Neural progenitor cell (in vitro differentiated cells): ENCODE results near the gene SPATA33. TPM values are rescaled to one million over a fixed set of nuclear protein-coding genes. Genes with fewer than 3 reads are reported as not detected.

Experiments
- DNase-seq: peaks from one replicate; pipeline ENCODE4 v3.0.0-alpha.2; 2016; ENCODE audit warnings: low spot score
- H2AFZ ChIP-seq: fragments of 200-600 bp; sonication (generic); replicated peaks from 2 replicates; pipeline ENCODE4 v1.6.1; 2016; ENCODE audit warnings: antibody characterized with exemption
- H3F3A ChIP-seq: fragments of 200-600 bp; sonication (generic); 2 replicates; pipeline ENCODE4 v1.6.1; 2016; ENCODE audit warnings: antibody characterized with exemption, low read depth
- H3K27ac ChIP-seq: fragments of 200-600 bp; sonication (generic); 2 replicates; pipeline ENCODE4 v1.5.1; 2016; ENCODE audit warnings: mild to moderate bottlenecking
- H3K27me3 ChIP-seq: fragments of 200-600 bp; sonication (generic); 2 replicates; pipeline ENCODE4 v1.6.1; 2016; ENCODE audit warnings: mild to moderate bottlenecking, moderate library complexity
- H3K36me3 ChIP-seq: fragments of 200-600 bp; sonication (generic); 2 replicates; pipeline ENCODE4 v1.5.1; 2016
- H3K4me1 ChIP-seq: fragments of 200-600 bp; sonication (generic); 2 replicates; pipeline ENCODE4 v1.6.1; 2016; ENCODE audit warnings: mixed run types
- H3K4me2 ChIP-seq: fragments of 200-600 bp; sonication (generic); 2 replicates; pipeline ENCODE4 v1.6.1; 2016
- H3K4me3 ChIP-seq: fragments of 200-600 bp; sonication (generic); 2 replicates; pipeline ENCODE4 v1.5.1; 2016
- H3K79me2 ChIP-seq: fragments of 200-600 bp; sonication (generic); 2 replicates; pipeline ENCODE4 v1.6.1; 2016; ENCODE audit warnings: low read depth
- H3K9ac ChIP-seq: fragments of 200-600 bp; sonication (generic); 2 replicates; pipeline ENCODE4 v1.6.1; 2016
- H3K9me3 ChIP-seq: fragments of 200-600 bp; sonication (generic); 2 replicates; pipeline ENCODE4 v1.5.1; 2016; ENCODE audit warnings: low read depth
- H4K20me1 ChIP-seq: fragments of 200-600 bp; sonication (generic); 2 replicates; pipeline ENCODE4 v1.6.1; 2016; ENCODE audit warnings: low read depth
- H3K27ac Mint-ChIP-seq: 3 replicates; pipeline ENCODE4 v1.8.0; 2021; ENCODE audit warnings: mixed read lengths
- H3K27me3 Mint-ChIP-seq: 2 replicates; pipeline ENCODE4 v1.8.0; 2022; ENCODE audit warnings: low read depth, mild to moderate bottlenecking, inconsistent platforms, moderate library complexity, mixed read lengths; ENCODE audit not compliant: insufficient read depth
- H3K36me3 Mint-ChIP-seq: 3 replicates; pipeline ENCODE4 v1.8.0; 2021; ENCODE audit warnings: mixed read lengths
- H3K4me1 Mint-ChIP-seq: 3 replicates; pipeline ENCODE4 v1.8.0; 2021; ENCODE audit warnings: mixed read lengths
- H3K4me3 Mint-ChIP-seq: 3 replicates; pipeline ENCODE4 v1.8.0; 2021; ENCODE audit warnings: mild to moderate bottlenecking, moderate library complexity, mixed read lengths
- H3K9me3 Mint-ChIP-seq: 3 replicates; pipeline ENCODE4 v1.8.0; 2020; ENCODE audit warnings: mixed read lengths
- EZH2 ChIP-seq: fragments of 200-600 bp; sonication (generic); IDR thresholded peaks from 2 replicates; pipeline ENCODE4 v1.6.1; 2017; ENCODE audit warnings: antibody characterized with exemption, mild to moderate bottlenecking, moderate library complexity
- EZH2phosphoT487 ChIP-seq: fragments of 200-600 bp; sonication (generic); IDR thresholded peaks from 2 replicates; pipeline ENCODE4 v1.6.1; 2017; ENCODE audit warnings: antibody characterized with exemption
- total RNA-seq: library from RNA; depleted of rRNA; stranded (reverse); fragments of >200 nt; gene quantifications from 2 replicates; pipeline ENCODE4 v1.2.3, GENCODE V29; 2015; ENCODE audit warnings: low replicate concordance
- TF ChIP-seq, protein P1 (sequence below): fragments of 200-600 bp; sonication (generic); IDR thresholded peaks from 2 replicates; pipeline ENCODE4 v1.5.1; 2017; ENCODE audit warnings: antibody characterized with exemption, mild to moderate bottlenecking

SPATA33 gene
- total RNA-seq, 1 donor from 2014 or later = 14.1 TPM

DNA sequence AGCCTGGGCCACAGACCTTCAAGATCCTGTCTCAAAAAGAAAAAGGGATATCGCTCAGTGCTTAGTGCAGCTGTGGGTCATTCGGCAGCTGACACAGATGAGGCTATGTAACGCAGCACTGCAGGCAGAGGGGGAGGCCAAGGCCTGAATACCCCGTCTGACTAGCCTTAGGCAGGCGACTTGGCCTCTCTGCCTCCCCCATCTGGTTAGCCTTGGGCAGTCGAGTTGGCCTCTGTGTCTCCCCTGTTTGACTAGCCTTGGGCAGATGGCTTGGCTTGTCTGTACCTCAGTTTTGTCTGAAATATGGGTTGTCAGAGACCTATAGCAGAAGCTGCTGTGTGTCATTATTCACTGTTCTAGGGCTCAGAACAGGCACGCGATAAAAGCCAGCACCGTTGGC is 10.0 kb downstream of the SPATA33 start:
- Mint-ChIP-seq H3K27me3 (peaks cover 2% of the 10 kb centered on the region), H3K36me3 (peaks cover 48% of the 10 kb centered on the region), H3K27ac (no peak overlapping the region), H3K4me3 (no peak overlapping the region), H3K4me1 (no peaks in the 10 kb centered on the region), H3K9me3 (peaks cover 33% of the 10 kb centered on the region)
- peaks cover 6% of the 10 kb centered on the region for H3K9me3 ChIP-seq
- H4K20me1 ChIP-seq = no peaks in the 10 kb centered on the region
- no peak overlapping the region for H3K4me2 ChIP-seq
- no peak overlapping the region for H3K27ac ChIP-seq
- no peaks in the 10 kb centered on the region for H3K4me1 ChIP-seq
- no peak for DNase-seq
- H3K27me3 ChIP-seq = no peaks in the 10 kb centered on the region
- H3K79me2 ChIP-seq = no peaks in the 10 kb centered on the region
- no peak for TF ChIP-seq EZH2
- TF ChIP-seq, protein P1, sequence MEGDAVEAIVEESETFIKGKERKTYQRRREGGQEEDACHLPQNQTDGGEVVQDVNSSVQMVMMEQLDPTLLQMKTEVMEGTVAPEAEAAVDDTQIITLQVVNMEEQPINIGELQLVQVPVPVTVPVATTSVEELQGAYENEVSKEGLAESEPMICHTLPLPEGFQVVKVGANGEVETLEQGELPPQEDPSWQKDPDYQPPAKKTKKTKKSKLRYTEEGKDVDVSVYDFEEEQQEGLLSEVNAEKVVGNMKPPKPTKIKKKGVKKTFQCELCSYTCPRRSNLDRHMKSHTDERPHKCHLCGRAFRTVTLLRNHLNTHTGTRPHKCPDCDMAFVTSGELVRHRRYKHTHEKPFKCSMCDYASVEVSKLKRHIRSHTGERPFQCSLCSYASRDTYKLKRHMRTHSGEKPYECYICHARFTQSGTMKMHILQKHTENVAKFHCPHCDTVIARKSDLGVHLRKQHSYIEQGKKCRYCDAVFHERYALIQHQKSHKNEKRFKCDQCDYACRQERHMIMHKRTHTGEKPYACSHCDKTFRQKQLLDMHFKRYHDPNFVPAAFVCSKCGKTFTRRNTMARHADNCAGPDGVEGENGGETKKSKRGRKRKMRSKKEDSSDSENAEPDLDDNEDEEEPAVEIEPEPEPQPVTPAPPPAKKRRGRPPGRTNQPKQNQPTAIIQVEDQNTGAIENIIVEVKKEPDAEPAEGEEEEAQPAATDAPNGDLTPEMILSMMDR = no peak
- no peak for TF ChIP-seq EZH2phosphoT487
- no peak overlapping the region for H2AFZ ChIP-seq
- H3K36me3 ChIP-seq = no peaks in the 10 kb centered on the region
- H3K4me3 ChIP-seq = no peak overlapping the region
- no peaks in the 10 kb centered on the region for H3F3A ChIP-seq
- H3K9ac ChIP-seq = no peak overlapping the region

GRCh38 chr16:89668790-89669158 is 11.1 kb downstream of the SPATA33 start:
- Histone ChIP-seq H3F3A (no peaks in the 10 kb centered on the region), H2AFZ (no peak overlapping the region), H3K9me3 (peaks cover 6% of the 10 kb centered on the region), H4K20me1 (no peaks in the 10 kb centered on the region), H3K4me3 (no peak overlapping the region), H3K27me3 (no peaks in the 10 kb centered on the region), H3K79me2 (no peaks in the 10 kb centered on the region), H3K27ac (no peak overlapping the region), H3K9ac (no peak overlapping the region), H3K36me3 (no peaks in the 10 kb centered on the region), H3K4me2 (no peak overlapping the region), H3K4me1 (no peaks in the 10 kb centered on the region)
- peaks cover 28% of the 10 kb centered on the region for H3K9me3 Mint-ChIP-seq
- no peaks in the 10 kb centered on the region for H3K4me1 Mint-ChIP-seq
- H3K27me3 Mint-ChIP-seq = peaks cover 2% of the 10 kb centered on the region
- no peak overlapping the region for H3K4me3 Mint-ChIP-seq
- peak overlapping the region; percentile 3 for H3K27ac Mint-ChIP-seq
- DNase-seq = no peak
- peaks cover 47% of the 10 kb centered on the region for H3K36me3 Mint-ChIP-seq
- TF ChIP-seq EZH2 = no peak
- TF ChIP-seq, protein P1 = no peak
- no peak for TF ChIP-seq EZH2phosphoT487

DNA sequence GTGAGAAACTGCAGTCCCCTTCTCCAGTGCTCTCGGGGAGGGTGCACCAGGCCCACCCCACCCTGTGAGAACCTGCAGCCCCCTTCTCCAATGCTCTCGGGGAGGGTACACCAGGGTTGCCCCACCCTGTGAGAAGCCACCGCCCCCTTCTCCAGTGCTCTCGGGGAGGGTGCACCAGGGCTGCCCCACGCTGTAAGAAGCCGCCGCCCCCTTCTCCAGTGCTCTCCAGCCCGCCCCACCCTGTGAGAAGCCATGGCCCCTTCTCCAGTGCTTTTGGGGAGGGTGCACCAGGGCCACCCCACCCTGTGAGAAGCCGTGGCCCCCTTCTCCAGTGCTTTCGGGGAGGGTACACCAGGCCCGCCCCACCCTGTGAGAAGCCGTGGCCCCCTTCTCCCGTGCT is 12.1 kb downstream of the SPATA33 start:
- Mint-ChIP-seq H3K9me3 (peaks cover 23% of the 10 kb centered on the region), H3K4me1 (no peaks in the 10 kb centered on the region), H3K27ac (no peak overlapping the region), H3K4me3 (no peak overlapping the region), H3K27me3 (peaks cover 2% of the 10 kb centered on the region), H3K36me3 (peaks cover 41% of the 10 kb centered on the region)
- Histone ChIP-seq H3K4me3 (no peak overlapping the region), H3K4me2 (no peak overlapping the region), H3K27ac (no peak overlapping the region), H3K79me2 (no peaks in the 10 kb centered on the region), H4K20me1 (no peaks in the 10 kb centered on the region), H3K27me3 (no peaks in the 10 kb centered on the region), H3F3A (no peaks in the 10 kb centered on the region), H3K4me1 (no peaks in the 10 kb centered on the region), H3K36me3 (no peaks in the 10 kb centered on the region), H3K9me3 (peaks cover 6% of the 10 kb centered on the region), H2AFZ (no peak overlapping the region), H3K9ac (no peak overlapping the region)
- TF ChIP-seq EZH2phosphoT487 = no peak
- TF ChIP-seq, protein P1 = no peak
- DNase-seq = no peak
